Omental fat pad (tissue), 4 donors: Measurements from ENCODE around the gene THBS3. TPM values are rescaled to one million over a fixed set of nuclear protein-coding genes. Genes with fewer than 3 reads are reported as not detected.

Experiments used
- ATAC-seq: fragments of 150-250 bp; one replicate; pipeline ENCODE4 v1.9.1; 2016; ENCODE audit warnings: mild to moderate bottlenecking, moderate library complexity; ENCODE audit not compliant: low FRiP score
- DNase-seq: peaks from one replicate; pipeline ENCODE4 v3.0.0-alpha.2; 2019; ENCODE audit warnings: low spot score
- total RNA-seq, 4 donors: library from RNA; depleted of rRNA; stranded (reverse); fragments of >200 nt; gene quantifications; one replicate each; pipeline ENCODE4 v1.1.0, GENCODE V29; 2016
- TF ChIP-seq, protein P1 (sequence below), 3 donors: fragments of 450-650 bp; IDR thresholded peaks; one replicate each; pipeline ENCODE4 v1.5.1; 2016 to 2017; ENCODE audit warnings: antibody characterized with exemption in 3 of 3, mild to moderate bottlenecking in 3 of 3, moderate library complexity in 2 of 3

THBS3 gene
- total RNA-seq, 4 donors from 2014 or later, result 11.3 to 32.2 (median 25.0) TPM

DNA sequence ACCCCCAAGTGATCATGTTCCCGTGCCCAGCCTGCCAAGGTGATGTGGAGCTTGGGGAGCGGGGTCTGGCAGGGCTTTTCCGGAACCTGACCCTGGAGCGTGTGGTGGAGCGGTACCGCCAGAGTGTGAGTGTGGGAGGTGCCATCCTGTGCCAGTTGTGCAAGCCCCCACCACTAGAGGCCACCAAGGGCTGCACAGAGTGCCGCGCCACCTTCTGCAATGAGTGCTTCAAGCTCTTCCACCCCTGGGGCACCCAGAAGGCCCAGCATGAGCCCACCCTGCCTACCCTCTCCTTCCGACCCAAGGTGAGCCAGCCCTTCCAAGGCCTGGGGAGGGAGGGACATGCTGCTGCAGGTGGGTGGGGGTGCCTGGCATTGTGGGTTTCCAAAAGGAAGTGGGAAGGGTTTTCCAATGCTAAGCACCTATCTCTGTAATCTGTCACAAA lies 31.7 kb downstream of the THBS3 start:
- TF ChIP-seq, protein P1, sequence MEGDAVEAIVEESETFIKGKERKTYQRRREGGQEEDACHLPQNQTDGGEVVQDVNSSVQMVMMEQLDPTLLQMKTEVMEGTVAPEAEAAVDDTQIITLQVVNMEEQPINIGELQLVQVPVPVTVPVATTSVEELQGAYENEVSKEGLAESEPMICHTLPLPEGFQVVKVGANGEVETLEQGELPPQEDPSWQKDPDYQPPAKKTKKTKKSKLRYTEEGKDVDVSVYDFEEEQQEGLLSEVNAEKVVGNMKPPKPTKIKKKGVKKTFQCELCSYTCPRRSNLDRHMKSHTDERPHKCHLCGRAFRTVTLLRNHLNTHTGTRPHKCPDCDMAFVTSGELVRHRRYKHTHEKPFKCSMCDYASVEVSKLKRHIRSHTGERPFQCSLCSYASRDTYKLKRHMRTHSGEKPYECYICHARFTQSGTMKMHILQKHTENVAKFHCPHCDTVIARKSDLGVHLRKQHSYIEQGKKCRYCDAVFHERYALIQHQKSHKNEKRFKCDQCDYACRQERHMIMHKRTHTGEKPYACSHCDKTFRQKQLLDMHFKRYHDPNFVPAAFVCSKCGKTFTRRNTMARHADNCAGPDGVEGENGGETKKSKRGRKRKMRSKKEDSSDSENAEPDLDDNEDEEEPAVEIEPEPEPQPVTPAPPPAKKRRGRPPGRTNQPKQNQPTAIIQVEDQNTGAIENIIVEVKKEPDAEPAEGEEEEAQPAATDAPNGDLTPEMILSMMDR (IDR thresholded peaks at IDR 0.05), result no peak
- no peak for ATAC-seq
- DNase-seq, result no peak

DNA sequence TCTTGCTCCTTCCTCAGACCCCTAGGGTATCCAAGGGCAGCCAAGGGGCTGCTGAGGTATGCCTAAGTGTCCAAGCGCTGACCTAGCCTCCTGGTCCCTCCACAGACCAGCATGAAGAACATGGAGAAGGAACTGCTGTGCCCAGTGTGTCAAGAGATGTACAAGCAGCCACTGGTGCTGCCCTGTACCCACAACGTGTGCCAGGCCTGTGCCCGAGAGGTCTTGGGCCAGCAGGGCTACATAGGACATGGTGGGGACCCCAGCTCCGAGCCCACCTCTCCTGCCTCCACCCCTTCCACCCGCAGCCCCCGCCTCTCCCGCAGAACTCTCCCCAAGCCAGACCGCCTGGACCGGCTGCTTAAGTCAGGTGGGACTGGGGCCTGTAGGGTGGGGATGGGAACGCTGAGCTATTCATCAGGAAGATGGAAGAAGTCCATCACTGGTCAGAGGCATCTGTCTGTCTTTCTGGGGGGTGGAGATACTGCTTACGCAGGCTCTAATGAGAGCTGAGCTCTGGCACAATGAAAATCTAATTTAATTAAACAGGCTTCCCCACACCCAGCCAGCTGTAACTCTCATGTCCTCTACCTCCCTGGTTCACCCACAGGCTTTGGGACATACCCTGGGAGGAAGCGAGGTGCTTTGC lies 32.3 kb downstream of the THBS3 start:
- no peak for ATAC-seq
- TF ChIP-seq, protein P1 (IDR thresholded peaks at IDR 0.05), result no peak

DNA sequence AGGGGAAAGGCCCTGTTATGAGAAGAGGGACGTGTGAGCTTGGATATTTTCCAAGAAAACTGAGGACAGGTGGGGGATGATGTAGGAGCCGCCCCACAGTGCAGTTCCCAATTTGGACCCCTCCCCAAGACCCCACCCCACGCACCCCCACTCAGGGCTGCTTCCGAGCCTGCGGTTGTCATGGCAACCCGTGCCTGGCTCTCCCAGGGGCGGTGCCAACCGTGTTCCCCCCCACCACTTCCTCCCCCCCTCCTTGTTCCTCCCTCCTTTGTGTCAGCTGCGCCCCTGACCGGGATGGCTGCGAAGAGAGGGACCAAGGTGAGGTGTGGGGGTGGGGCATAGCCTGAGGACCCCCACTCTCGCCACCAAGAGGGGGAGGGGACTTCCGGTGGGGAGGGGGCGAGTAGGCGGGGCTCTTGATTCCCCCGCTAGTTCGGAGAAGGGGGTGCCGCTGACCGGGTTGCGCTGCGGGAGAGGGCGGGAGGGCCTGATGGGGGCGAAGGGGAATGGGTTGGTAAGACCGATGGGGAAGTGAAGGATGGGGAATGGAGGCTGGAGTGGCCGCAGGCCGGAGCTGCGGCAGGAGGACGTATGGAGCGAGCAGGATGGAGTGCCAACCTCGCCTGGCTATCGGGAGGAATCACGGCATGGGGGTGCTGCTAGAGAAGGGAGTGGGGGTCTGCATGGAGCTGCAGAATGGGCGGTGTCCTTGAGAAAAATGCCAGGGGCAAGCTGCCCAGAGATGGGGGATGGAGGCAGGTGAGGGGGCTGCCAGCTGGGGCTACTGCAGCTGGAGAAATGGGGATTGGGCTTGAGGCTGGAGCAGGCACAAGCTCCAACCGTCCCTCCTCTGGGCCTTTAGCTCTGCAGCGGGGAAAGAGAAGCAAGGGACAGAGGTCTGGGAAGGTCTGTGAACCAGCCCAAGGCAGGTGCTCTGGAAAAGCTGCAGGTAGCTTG lies 33.1 kb downstream of the THBS3 start:
- TF ChIP-seq, protein P1 (IDR thresholded peaks at IDR 0.05), result no peak
- DNase-seq (no peak), ATAC-seq (no peak)

More for the DNA sequence above, 32.3 kb downstream of the THBS3 start:
- DNase-seq, result no peak

DNA sequence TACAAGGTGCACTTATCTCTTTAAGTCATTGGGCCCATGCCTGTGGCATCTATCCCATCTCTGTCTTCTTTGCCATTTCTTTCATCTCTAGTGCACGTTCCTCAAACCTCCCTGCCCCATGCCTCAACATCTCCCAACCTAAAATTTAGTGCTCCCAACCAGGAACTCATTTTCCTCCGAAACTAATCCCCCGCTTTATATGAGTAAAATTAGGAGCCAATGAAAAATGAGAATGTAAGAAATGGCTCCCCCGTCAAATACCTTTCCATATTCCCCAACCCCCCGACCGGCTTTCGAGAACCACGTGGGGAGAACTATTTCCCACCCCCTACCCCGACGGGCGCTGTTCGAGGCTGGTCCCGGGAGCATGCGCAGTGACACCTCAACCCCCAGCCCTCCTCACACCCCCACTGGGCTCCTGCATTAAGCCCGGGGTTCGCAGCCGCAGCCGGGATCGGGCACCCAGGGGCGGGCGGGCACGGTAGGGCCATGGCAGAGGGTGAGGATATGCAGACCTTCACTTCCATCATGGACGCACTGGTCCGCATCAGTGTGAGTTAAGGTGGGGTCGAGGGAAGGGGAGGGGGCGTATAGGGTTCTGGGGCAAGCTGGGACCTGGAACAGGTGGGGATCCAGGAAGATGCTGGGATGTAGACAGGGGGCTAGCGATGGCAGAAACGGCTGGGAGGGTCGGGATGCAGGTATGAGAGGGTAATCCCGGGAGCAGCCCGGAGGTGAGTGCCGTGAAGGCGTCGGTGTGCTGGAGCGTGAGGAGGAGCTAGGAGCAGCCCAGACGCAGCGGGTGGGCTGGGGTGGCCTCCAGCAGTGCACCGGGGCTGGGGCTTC lies 34.0 kb downstream of the THBS3 start, which contains the start of gene TRIM46:
TRIM46 (plus strand) TSS at position 372 of the 846 bp plus-strand sequence; CDS start at position 490, 118 bp downstream.
- DNase-seq (no peak), ATAC-seq (no peak)
- TF ChIP-seq, protein P1 (IDR thresholded peaks at IDR 0.05), result peak in 1 of 3 donors; percentile 1

DNA sequence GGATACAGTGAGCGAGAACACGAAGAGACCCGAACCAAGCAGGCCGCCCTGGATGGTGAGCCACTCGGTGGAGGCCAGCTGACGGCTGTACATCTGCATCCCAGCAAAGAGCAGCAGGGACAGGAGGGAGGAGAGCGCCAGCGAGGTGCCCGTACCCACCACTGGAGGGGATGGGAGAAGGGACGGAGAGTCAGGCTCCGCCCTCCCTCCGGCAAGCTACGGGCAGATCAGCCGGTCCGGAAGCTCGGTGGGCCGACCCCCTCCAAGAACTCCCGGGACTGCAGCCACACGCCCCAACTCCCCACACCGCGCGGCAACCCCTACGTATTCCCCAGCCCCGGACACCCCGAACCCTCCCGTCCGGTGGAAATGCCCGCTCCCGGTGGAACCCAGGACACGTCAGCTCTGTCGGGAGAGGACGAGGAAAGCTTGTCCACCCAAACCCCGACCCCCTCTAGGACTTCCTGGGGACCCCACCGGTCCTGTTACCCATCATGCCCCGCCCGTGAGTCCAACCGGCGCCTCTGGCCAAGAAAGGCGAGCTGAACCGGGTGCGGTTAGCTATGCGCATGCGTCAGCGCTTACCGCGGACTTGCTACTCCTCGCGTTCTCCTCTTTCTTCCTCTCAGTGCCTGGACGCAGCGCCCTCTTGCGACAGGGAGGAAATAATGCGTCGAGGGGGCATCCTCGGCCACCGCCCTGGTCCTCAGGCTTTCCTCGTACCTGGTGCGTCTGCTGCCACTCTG lies 34.8 kb downstream of the THBS3 start, which contains the start of gene KRTCAP2:
KRTCAP2 (minus strand) TSS at position 573 of the 746 bp plus-strand sequence; CDS start at position 493, 80 bp downstream.
- DNase-seq, result peak; percentile 75
- TF ChIP-seq, protein P1 (IDR thresholded peaks at IDR 0.05), result peak in 2 of 3 donors; percentile 14 to 17
- ATAC-seq, result peak; percentile 68
